ENCODE data around the gene HSPBAP1. TPM values are rescaled to one million over a fixed set of nuclear protein-coding genes. Genes with fewer than 3 reads are reported as not detected.
"Not testable (repeated sequence)": the region's sequence is repeated elsewhere in the genome, so short reads cannot be mapped to it uniquely, and the experiment has no call there.

HSPBAP1 gene
- total RNA-seq, 3 donors from 2014 or later (not counting 1 experiment from before 2014, with no cell fraction given), result 19.7 to 24.7 (median 23.4) TPM

DNA sequence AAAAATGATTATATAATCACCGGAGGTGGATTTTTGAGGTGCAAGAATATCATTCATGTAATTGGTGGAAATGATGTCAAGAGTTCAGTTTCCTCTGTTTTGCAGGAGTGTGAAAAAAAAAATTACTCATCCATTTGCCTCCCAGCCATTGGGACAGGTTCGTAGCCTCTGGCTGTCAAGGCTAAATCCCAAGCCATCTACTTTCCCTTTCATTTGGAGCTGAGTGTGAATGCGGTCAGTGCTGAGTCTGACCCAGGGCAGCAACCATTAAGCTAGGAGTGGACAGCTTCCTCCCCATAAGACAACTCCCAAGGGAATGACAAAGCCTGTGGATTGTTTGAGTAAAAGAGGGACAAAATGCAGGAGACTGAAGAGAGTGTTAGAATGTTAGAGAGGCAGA lies 79.4 kb downstream of the HSPBAP1 start:
- ATAC-seq (no peak), DNase-seq (no peak)
- intact Hi-C loops (cut with micrococcal nuclease), result no loop called here
- Histone ChIP-seq H3K4me1 (ENCODE audit: control insufficient read depth, insufficient read depth, low read length) (no peaks in the 10 kb centered on the region), H3K4me3 (ENCODE audit: low read length) (no peak overlapping the region), H3K9me3 (ENCODE audit: control insufficient read depth, insufficient read depth, low read length) (no peaks in the 10 kb centered on the region), H3K36me3 (ENCODE audit: control insufficient read depth, insufficient read depth, low read length) (peaks cover 75% of the 10 kb centered on the region), H3K27me3 (ENCODE audit: control insufficient read depth, insufficient read depth, low read length) (no peaks in the 10 kb centered on the region), H3K27ac (ENCODE audit: low read length) (no peak overlapping the region)
- TF ChIP-seq, protein P1, sequence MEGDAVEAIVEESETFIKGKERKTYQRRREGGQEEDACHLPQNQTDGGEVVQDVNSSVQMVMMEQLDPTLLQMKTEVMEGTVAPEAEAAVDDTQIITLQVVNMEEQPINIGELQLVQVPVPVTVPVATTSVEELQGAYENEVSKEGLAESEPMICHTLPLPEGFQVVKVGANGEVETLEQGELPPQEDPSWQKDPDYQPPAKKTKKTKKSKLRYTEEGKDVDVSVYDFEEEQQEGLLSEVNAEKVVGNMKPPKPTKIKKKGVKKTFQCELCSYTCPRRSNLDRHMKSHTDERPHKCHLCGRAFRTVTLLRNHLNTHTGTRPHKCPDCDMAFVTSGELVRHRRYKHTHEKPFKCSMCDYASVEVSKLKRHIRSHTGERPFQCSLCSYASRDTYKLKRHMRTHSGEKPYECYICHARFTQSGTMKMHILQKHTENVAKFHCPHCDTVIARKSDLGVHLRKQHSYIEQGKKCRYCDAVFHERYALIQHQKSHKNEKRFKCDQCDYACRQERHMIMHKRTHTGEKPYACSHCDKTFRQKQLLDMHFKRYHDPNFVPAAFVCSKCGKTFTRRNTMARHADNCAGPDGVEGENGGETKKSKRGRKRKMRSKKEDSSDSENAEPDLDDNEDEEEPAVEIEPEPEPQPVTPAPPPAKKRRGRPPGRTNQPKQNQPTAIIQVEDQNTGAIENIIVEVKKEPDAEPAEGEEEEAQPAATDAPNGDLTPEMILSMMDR (IDR thresholded peaks at IDR 0.05), result no peak
- Mint-ChIP-seq H3K9me3 (no peaks in the 10 kb centered on the region), H3K27ac (no peak overlapping the region), H3K27me3 (ENCODE audit: low read depth in 2 of 2) (no peaks in the 10 kb centered on the region), H3K4me3 (no peak overlapping the region), H3K4me1 (peaks cover 29 to 35% of the 10 kb centered on the region in 2 donors), H3K36me3 (peaks cover 64% of the 10 kb centered on the region)
- WGBS (ENCODE audit: insufficient coverage), result 92% methylated on average over 2 of the region's 3 CpGs

DNA sequence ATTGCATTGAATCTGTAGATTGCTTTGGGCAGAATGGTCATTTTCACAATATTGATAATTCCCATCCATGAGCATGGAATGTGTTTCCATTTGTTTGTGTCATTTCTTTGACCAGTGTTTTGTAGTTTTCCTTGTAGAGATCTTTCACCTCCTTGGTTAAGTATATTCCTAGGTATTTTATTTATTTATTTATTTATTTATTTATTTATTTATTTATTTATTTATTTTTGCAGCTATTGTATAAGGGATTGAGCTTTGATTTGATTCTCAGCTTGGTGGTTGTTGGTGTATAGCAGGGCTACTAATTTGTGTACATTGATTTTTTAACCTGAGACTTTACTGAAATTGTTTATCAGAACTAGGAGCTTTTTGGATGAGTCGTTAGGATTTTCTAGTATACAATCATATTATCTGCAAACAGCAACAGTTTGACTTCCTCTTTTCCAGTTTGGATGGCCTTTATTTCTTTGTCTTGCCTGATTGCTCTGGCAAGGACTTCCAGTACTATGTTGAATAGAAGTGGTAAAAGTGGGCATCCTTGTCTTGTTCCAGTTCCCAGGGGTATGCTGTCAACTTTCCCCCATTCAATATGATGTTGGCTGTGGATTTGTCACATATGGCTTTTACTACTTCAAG lies 82.9 kb downstream of the HSPBAP1 start:
- 100% methylated on average over 1 of the region's 1 CpG for WGBS (ENCODE audit: insufficient coverage)
- intact Hi-C loops (cut with micrococcal nuclease); H3K27ac ChIP-seq (ENCODE audit: low read length); DNase-seq; H3K4me3 ChIP-seq (ENCODE audit: low read length); H3K9me3 Mint-ChIP-seq; H3K4me1 ChIP-seq (ENCODE audit: control insufficient read depth, insufficient read depth, low read length); H3K9me3 ChIP-seq (ENCODE audit: control insufficient read depth, insufficient read depth, low read length); H3K4me3 Mint-ChIP-seq; ATAC-seq; H3K27me3 ChIP-seq (ENCODE audit: control insufficient read depth, insufficient read depth, low read length); H3K27me3 Mint-ChIP-seq (ENCODE audit: low read depth in 2 of 2): not testable (repeated sequence)
- peaks cover 35 to 44% of the 10 kb centered on the region in 2 donors for H3K4me1 Mint-ChIP-seq
- peaks cover 65% of the 10 kb centered on the region for H3K36me3 ChIP-seq (ENCODE audit: control insufficient read depth, insufficient read depth, low read length)
- peak overlapping the region in 1 of 2 donors; percentile 22 for H3K27ac Mint-ChIP-seq
- H3K36me3 Mint-ChIP-seq, result peaks cover 39% of the 10 kb centered on the region

DNA sequence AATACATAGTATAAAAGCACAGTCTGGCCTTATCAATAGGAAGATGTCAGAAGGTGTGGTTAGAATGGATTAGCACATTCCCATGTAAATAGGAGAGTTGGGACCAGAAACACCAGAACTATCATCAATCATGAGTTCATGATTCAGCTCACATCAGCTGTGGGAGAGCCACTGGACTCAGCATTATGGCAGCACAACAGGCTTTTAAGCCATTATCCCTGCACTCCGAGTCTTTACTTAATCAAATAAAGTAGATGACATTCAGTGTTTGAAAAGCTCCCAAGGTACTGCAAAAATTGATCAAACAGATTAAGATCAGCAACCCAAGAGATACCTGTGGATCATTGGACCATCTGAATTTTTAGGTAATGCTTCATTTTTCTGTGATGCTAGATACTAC lies 88.3 kb downstream of the HSPBAP1 start:
- 100% methylated on average over 1 of the region's 1 CpG for WGBS (ENCODE audit: insufficient coverage)
- DNase-seq, result no peak
- TF ChIP-seq, protein P1 (IDR thresholded peaks at IDR 0.05), result no peak
- Mint-ChIP-seq H3K27ac (no peak overlapping the region), H3K27me3 (ENCODE audit: low read depth in 2 of 2) (no peaks in the 10 kb centered on the region), H3K4me3 (no peak overlapping the region), H3K4me1 (peaks cover 27 to 37% of the 10 kb centered on the region in 2 donors), H3K9me3 (no peaks in the 10 kb centered on the region), H3K36me3 (peaks cover 19% of the 10 kb centered on the region)
- peaks cover 73% of the 10 kb centered on the region for H3K36me3 ChIP-seq (ENCODE audit: control insufficient read depth, insufficient read depth, low read length)
- H3K9me3 ChIP-seq (ENCODE audit: control insufficient read depth, insufficient read depth, low read length), result no peaks in the 10 kb centered on the region
- no peaks in the 10 kb centered on the region for H3K27me3 ChIP-seq (ENCODE audit: control insufficient read depth, insufficient read depth, low read length)
- intact Hi-C loops (cut with micrococcal nuclease), result no loop called here
- H3K4me3 ChIP-seq (ENCODE audit: low read length), result no peak overlapping the region
- no peak for ATAC-seq
- no peaks in the 10 kb centered on the region for H3K4me1 ChIP-seq (ENCODE audit: control insufficient read depth, insufficient read depth, low read length)
- no peak overlapping the region for H3K27ac ChIP-seq (ENCODE audit: low read length)

DNA sequence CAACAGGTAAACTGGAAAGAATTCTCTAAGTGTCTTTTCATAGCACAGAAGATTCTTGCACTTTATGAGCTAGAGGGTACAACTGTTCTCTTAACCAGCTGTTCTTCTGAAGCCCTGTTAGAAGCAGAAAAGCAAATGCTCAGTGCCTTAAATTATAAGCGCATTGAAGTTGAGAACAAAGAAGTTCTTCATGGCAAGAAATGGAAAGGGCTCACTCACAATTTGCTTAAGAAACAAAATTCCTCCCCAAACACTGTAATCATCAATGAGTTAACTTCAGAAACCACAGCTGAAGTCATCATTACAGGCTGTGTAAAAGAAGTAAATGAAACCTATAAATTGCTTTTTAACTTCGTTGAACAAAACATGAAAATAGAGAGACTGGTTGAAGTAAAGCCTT lies 93.4 kb downstream of the HSPBAP1 start:
- Mint-ChIP-seq H3K9me3 (no peaks in the 10 kb centered on the region), H3K4me1 (peaks cover 26 to 31% of the 10 kb centered on the region in 2 donors), H3K27ac (peak overlapping the region in 1 of 2 donors; percentile 45), H3K36me3 (peaks cover 47% of the 10 kb centered on the region), H3K27me3 (ENCODE audit: low read depth in 2 of 2) (no peaks in the 10 kb centered on the region), H3K4me3 (no peak overlapping the region)
- Histone ChIP-seq H3K9me3 (ENCODE audit: control insufficient read depth, insufficient read depth, low read length) (no peaks in the 10 kb centered on the region), H3K27me3 (ENCODE audit: control insufficient read depth, insufficient read depth, low read length) (no peaks in the 10 kb centered on the region), H3K4me3 (ENCODE audit: low read length) (no peak overlapping the region), H3K36me3 (ENCODE audit: control insufficient read depth, insufficient read depth, low read length) (peaks cover 86% of the 10 kb centered on the region), H3K27ac (ENCODE audit: low read length) (no peak overlapping the region), H3K4me1 (ENCODE audit: control insufficient read depth, insufficient read depth, low read length) (peaks cover 3% of the 10 kb centered on the region)
- WGBS (ENCODE audit: insufficient coverage), result 94% methylated on average over 2 of the region's 2 CpGs
- intact Hi-C loops (cut with micrococcal nuclease), result no loop called here
- ATAC-seq (no peak), DNase-seq (no peak)
- TF ChIP-seq, protein P1 (IDR thresholded peaks at IDR 0.05), result no peak
